Fibroblast of villous mesenchyme (primary cell): Measurements from ENCODE around the gene SMARCAD1. TPM values are rescaled to one million over a fixed set of nuclear protein-coding genes. Genes with fewer than 3 reads are reported as not detected.

Experiments
- DNase-seq: peaks from one replicate; pipeline ENCODE4 v3.0.0-alpha.2; 2010; ENCODE audit warnings: low read depth
- H3K4me3 ChIP-seq: 2 replicates; pipeline ENCODE4 v1.5.1; 2011; ENCODE audit warnings: low read depth, mild to moderate bottlenecking, low read length
- total RNA-seq: library from RNA; depleted of rRNA; stranded (reverse); fragments of >200 nt; gene quantifications from 2 replicates; pipeline ENCODE4 v1.2.3, GENCODE V29; 2012
- TF ChIP-seq, protein P1 (sequence below): IDR thresholded peaks from 2 replicates; pipeline ENCODE4 v1.5.1; 2012; ENCODE audit warnings: low read depth, mild to moderate bottlenecking, low read length; ENCODE audit not compliant: insufficient read depth

SMARCAD1 gene
- total RNA-seq, 1 donor: 56.1 TPM

GRCh38 chr4:94262163-94263016 lies 54.7 kb downstream of the SMARCAD1 start:
- no peak overlapping the region for H3K4me3 ChIP-seq
- TF ChIP-seq, protein P1, sequence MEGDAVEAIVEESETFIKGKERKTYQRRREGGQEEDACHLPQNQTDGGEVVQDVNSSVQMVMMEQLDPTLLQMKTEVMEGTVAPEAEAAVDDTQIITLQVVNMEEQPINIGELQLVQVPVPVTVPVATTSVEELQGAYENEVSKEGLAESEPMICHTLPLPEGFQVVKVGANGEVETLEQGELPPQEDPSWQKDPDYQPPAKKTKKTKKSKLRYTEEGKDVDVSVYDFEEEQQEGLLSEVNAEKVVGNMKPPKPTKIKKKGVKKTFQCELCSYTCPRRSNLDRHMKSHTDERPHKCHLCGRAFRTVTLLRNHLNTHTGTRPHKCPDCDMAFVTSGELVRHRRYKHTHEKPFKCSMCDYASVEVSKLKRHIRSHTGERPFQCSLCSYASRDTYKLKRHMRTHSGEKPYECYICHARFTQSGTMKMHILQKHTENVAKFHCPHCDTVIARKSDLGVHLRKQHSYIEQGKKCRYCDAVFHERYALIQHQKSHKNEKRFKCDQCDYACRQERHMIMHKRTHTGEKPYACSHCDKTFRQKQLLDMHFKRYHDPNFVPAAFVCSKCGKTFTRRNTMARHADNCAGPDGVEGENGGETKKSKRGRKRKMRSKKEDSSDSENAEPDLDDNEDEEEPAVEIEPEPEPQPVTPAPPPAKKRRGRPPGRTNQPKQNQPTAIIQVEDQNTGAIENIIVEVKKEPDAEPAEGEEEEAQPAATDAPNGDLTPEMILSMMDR: no peak
- peak; percentile 25 for DNase-seq

DNA sequence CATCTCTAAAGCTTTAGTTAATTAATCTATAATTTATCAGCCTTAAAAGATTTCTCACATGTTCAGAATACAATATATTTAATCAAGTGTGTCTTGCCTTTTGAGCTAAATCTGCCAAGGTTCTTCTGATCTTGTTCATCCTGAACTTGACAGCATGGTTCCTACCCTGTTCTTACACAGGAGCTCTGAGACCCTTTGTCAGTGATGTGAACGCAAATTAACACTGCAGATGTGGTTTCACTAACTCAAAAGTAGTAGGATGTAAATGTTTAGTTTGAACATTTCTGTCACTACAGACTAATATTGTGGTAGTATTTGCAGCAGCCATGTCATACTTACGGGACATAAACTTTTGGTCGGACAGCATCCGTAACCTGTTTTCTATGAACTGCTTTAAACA lies 59.4 kb downstream of the SMARCAD1 start:
- DNase-seq: no peak
- TF ChIP-seq, protein P1: no peak
- H3K4me3 ChIP-seq: no peak overlapping the region

DNA sequence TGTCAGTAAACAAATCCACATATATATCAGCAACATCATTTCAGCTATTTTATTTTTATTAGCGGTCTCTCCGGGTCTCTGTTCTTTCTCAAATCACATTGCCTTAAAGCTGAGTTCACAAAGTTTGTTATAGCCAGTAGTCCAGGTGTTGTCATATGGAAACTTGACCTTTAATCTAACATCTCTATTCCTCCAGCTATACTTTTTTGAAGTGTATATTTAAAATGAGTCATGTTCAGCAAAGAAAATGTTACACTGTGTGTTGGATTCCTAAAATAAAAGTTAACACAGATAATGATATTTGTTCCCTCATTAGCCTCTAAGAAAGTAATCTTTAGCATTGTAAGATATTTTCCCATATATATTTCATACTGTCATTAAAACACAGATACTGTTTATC lies 63.6 kb downstream of the SMARCAD1 start:
- TF ChIP-seq, protein P1: no peak
- DNase-seq: no peak
- no peak overlapping the region for H3K4me3 ChIP-seq

DNA sequence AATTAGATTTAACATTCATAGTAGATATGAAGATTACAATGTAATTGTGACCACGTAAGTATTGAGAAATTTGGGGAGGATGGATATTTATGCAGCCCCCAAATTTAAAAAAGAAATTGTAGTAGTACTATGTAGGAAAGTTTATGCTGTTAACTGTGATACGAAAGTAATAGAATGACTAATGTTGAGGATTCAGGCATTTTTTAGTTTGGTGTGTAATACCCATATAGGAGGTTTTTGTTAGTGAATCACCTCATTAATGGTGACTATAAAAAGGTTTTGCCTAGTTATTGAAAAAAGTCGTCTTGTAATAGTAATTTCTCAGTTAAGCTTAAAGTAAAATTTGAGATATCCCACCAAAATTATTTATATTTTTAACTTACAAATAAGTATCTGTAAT lies 67.2 kb downstream of the SMARCAD1 start:
- TF ChIP-seq, protein P1: no peak
- H3K4me3 ChIP-seq: no peak overlapping the region
- peak; percentile 19 for DNase-seq

- no peak overlapping the region for H3K4me3 ChIP-seq
- DNase-seq: no peak
- TF ChIP-seq, protein P1: no peak
Observed at GRCh38 chr4:94276204-94276603, 68.5 kb downstream of the SMARCAD1 start.

DNA sequence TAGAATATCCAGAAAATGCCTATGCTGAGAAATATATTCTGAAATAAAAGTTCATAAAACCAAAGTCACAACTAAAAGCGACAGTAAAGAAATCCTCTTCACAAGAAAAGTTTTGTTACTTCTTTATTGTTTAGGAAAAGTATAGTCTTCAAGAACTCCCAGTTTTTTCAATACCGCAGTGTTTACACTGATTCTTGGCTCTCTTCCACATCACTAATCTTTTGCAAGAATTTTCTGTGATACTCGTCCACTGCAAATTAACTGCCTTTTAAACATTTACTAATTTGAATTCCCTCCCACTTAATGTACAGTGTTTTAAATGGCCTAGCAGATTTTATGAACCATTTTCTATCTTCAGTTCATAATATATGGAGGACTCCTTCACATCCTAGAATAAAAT lies 69.9 kb downstream of the SMARCAD1 start:
- no peak overlapping the region for H3K4me3 ChIP-seq
- DNase-seq: peak; percentile 46
- TF ChIP-seq, protein P1: no peak
